HG03095 (cell line): ENCODE data around the gene ZNF408.
"Not testable (repeated sequence)": the region's sequence is repeated elsewhere in the genome, so short reads cannot be mapped to it uniquely, and the experiment has no call there.

Source experiments
- ATAC-seq: cut with Tn5 transposase; IDR thresholded peaks from one replicate; pipeline ENCODE4 v1.9.1; 2021; ENCODE audit warnings: moderate library complexity; ENCODE audit not compliant: unreplicated experiment

ZNF408 gene

DNA sequence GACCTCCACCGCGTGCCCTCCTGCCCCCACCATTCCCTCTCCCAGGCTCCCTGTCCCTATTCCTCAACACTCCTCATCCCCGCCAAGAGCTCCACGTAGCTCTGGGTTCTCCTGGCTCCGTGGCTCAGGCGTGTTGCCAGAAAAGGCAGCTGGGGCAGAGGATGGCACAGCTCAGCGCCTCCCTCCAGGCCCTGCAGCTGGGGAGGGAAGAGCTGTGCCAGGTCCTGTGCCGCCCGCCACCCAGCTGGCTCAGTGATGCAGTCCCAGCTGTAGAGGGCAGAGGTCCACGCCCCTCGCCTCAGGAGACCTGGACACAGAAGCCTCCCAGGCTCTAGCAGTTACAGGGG lies 4.6 kb upstream of the ZNF408 start:
- ATAC-seq = no peak

DNA sequence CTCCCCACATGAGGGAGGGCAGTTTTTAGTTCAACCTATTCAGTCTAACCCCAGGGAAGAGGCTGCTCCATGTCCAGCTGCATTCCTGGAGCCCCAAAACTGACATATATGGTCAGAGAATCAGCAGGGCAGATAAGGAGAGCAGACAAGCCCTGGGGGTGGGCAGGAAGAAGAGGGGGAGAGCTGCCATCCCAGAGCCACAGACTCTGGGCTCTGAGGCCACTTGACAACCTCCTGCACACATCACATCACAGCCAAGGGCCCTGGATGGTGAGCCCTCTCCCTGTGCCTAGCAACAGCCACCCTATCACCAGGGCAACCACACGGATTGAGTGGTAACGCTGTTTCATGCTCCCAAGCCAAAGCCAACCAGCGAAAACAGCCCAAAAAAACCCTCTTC lies 3.5 kb upstream of the ZNF408 start:
- no peak for ATAC-seq

DNA sequence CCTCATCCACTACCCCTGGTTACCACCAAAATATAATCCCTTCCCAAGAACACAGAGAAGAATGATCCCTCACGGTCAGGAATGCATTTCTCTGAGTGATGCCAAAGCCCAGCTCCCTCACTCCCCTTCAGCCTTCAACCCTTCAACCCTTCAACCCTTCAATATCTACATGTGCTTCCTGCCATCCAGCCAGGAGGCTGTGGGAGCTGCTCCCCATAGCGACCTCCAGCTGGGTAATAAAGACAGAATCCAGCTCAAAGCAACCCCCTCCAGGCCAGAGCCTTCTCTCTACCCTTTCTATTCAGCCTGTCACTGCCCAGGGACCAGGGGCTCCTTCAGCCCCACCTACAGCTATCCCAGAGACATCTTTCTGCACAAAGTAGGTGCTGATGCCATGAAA lies 3.1 kb upstream of the ZNF408 start:
- ATAC-seq = no peak

DNA sequence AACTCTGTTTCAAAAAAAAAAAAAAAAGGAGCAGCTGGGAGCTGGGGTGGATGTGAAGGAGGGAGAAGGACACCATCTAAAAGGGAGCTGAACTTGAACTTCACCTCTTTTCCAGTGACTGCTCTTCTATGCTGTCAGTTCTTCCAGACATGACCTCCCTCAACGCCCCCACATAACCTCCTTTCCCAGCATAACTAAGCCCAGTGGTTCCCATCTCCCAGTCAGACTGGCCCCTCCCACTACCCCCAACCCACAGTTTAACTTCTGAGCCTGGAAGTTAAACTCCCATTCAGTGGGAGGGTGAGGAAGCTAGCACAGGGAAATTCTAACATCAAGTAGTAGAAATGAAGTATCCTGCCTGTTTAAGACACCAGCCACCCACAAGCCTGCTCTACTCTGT lies 2.2 kb upstream of the ZNF408 start:
- no peak for ATAC-seq

DNA sequence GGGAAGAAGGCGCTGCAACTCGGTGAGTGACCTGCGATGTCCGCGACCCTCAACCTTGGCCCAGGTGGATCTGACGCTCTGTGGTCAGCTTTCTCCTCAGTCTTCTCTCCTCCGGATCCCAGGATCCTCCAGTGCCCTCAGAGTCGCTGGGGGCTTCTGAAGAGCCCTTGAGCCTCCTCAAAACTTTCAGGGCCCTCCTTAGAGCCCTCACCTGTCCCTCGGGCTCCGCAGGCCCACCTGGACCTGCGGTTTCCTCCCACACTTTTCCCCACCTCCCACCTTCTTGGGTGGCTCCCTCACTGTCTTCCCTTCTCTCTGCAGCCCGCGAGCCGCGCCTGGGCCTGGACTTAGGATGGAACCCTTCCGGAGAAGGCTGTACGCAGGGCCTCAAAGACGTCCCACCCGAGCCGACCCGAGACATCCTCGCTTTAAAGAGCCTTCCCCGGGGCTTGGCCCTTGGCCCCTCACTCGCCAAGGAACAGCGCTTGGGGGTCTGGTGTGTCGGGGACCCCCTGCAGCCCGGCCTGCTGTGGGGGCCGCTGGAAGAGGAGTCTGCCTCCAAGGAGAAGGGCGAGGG lies 335 bp downstream of the ZNF408 start:
- peak; percentile 1 for ATAC-seq

DNA sequence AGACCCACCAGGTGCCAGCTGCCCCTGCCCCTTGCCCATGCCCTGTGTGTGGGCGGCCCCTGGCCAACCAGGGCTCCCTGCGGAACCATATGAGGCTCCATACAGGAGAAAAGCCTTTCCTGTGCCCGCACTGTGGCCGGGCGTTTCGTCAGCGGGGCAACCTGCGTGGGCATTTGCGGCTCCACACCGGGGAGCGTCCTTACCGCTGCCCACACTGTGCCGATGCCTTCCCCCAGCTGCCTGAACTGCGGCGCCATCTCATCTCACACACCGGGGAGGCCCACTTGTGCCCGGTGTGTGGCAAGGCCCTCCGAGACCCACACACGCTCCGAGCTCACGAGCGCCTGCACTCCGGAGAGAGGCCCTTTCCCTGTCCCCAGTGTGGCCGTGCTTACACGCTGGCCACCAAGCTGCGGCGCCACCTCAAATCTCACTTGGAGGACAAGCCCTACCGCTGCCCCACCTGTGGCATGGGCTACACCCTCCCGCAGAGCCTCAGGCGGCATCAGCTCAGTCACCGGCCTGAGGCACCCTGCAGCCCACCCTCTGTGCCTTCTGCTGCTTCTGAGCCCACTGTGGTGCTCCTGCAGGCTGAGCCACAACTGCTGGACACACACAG lies 4.3 kb downstream of the ZNF408 start:
- no peak for ATAC-seq

DNA sequence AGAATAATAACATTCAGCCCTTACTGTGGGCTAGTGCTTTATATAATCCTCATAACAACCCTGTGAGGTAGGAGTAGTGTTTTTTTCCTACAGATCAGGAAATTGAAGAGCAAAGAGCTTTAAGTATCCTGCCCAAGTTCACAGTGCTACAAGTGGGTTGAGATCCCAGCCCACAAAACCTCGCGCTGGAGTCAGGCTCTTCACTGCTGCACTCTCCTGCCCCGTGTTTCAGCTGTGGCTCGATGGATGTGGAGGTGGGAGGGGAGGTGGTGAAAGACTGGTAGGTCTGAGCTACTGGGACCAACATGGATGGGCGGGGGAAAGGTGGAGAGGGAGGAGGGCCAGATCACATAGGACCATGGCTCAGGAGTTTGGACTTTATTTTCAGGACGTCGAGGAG lies 6.1 kb downstream of the ZNF408 start:
- no peak for ATAC-seq

DNA sequence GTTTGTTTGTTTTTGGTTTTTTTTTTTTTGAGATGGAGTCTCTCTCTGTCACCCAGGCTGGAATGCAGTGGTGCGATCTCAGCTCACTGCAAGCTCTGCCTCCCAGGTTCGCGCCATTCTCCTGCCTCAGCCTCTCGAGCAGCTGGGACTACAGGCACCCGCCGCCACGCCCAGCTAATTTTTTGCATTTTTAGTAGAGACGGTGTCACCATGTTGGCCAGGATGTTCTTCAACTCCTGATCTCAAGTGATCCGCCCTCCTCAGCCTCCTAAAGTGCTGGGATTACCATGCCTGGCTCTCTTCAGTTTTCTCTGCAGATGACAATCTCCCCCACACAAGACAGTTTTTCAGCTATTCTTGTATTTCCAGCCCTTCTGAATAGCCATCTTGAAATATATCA lies 8.5 kb downstream of the ZNF408 start:
- ATAC-seq = not testable (repeated sequence)

DNA sequence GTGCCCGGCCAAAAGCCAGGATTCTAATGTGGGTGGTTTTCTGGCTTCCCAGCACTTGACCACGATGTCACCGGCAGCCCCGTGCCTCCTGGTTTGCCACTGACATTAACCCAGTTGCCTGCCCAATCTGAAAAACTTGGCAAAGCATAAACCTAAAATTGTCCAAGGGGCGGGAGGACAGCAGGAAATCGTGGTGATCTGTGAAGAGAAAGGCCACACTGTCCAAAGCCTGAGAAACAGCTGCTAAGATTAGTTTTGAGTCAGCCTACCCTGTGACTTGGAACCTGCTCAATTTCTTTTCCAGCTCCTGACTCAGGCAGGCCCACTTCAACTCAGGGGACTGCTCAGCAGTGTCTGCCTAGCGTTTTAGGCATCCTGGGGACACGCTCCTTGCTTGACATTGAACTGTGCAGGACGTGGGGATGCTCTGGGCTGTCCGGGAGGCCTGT lies 10.0 kb downstream of the ZNF408 start:
- ATAC-seq = no peak

DNA sequence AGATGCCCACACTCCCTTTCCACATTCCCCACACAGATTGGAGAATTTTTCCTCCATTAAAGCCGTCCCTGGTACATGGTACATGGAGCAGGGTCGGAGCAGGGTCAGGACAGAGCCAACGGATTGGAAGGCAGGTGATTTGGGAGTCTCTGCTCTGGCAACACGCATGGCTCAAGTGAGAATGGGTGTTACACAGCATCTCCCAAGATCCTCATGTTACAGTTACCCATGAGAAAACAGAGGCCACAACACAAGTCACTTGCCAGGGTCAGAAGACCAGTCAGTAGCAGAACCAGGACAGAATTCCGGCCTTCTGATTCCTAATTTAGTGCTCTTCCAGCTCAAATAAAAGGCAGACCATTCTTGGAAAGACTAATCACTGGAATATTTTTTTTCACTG lies 10.5 kb downstream of the ZNF408 start:
- ATAC-seq = no peak

DNA sequence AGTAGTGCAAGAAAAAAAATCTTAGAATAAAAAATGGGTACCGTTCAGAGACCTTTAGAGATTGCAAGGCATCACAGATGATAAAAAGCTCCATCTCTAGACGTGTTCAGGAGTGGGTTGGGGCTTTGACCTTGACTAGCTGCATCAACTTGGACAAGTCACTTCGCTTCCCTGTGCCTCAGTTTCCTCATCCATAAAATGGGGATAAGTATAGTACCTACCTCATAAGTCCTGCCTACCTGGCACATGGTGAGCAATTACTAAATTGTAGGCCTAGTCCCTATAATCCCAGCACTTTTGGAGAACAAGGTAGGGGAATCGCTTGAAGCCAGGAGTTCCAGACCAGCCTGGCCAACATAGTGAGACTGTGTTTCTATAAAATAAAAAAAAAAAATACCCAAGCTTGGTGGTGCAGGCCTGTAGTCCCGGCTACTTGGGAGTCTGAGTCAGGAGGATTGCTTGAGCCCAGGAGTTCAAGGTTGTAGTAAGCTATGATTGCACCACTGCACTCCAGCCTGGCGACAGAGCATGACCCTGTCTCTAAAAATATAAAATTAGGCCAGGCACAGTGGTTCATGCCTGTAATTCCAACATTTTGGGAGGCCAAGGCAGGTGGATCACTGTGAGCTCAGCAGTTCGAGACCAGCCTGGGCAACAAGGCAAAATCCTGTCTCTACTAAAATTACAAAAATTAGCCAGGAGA lies 12.2 kb downstream of the ZNF408 start:
- ATAC-seq = no peak

DNA sequence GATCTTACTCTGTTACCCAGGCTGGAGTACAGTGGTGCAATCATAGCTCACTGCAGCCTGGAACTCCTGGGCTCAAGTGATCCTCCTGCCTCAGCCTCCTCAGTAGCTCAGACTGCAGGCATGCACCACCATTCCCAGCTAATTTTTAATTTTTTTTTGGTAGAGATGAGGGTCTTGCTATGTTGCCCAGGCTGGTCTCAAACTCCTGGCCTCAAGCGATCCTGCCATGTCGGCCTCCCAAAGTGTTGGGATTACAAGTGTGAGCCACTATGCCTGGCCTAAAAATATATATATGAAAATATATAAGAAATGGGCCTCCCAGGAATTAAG lies 17.0 kb downstream of the ZNF408 start:
- ATAC-seq = not testable (repeated sequence)

DNA sequence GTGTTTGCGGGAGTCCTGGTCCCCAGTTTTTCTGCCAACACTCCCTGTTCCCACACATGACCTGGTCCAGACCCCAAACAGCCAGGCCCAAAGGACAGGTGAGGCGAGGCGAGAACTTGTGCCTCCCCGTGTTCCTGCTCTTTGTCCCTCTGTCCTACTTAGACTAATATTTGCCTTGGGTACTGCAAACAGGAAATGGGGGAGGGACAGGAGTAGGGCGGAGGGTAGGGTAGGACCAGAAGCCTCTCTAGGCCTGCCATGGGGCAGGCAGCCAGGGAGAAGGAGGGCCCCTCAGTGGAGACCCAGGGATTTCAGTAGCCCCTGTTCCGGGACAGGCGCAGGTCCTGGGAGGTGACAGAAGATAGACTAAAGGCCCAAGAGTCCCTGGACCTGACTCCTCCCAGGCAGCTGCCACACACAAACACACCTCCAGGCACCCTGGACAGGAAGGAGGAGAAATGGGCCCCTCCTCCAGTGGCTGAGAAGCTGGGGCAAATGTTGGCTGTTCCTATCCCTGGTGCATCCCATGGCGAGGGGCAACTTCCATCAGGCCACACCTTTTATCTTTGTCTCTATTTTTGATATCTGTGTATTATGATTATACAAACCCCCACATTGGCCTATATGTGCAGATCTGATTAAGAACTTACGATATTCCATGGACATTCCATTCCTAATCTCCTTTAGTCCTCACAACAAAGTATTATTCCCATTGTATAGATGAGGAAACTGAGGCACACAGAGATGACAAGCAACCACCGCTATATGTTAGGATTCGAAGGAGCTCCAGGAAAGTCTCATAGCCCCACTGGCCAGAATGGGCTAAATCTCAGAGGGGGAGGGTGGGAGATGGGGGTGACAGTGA lies 17.6 kb downstream of the ZNF408 start:
- ATAC-seq = no peak

DNA sequence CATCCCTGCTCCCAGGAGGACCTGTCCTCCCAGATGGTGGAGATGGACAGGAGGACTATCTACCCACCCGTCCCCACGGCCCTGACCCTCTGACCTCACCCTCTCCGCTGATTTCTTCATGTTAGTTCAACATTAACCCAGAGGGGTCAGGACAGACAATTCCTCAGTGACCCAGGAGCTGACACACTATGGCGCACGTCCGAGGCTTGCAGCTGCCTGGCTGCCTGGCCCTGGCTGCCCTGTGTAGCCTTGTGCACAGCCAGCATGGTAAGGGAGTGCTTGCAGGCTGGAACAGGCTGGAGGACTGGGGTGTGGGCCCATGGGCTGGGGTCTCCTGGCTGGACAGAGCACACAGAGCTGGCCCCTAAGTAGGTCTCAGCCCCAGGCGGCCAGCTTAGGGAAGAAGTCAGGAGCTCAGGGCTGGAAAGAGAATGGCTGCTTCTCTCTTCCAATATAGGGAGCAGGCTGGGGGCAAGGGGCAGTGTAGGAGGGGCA lies 18.3 kb downstream of the ZNF408 start, which contains the start of gene F2:
F2 (plus strand) TSS at position 166 of the 495 bp plus-strand sequence; CDS start at position 189, 23 bp downstream.
- ATAC-seq = no peak

DNA sequence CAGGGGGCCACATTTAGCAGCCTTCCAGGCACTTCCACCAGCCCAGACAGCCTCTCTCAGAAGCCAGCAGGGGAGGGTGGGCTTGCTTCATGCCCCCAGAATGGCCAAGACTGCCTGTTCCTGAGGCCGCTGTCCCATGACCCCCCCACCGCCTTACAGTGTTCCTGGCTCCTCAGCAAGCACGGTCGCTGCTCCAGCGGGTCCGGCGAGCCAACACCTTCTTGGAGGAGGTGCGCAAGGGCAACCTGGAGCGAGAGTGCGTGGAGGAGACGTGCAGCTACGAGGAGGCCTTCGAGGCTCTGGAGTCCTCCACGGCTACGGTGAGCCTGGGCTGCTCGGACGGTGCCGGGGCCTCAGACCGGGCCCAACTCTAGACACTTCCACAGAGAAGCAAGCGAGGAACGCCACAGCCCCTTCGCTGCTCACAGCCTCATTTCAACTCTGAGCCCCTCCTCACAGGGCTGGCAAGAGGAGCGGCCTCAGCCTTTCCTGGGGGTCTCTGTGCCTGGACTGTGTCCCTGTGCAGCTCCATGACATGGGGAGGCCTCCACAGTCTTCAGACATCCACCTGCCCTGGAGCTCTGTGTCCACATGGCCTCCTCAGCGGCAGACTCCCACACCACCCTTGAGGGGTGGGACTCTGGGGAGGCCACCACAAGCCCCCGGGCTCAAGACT lies 18.9 kb downstream of the ZNF408 start:
- no peak for ATAC-seq

DNA sequence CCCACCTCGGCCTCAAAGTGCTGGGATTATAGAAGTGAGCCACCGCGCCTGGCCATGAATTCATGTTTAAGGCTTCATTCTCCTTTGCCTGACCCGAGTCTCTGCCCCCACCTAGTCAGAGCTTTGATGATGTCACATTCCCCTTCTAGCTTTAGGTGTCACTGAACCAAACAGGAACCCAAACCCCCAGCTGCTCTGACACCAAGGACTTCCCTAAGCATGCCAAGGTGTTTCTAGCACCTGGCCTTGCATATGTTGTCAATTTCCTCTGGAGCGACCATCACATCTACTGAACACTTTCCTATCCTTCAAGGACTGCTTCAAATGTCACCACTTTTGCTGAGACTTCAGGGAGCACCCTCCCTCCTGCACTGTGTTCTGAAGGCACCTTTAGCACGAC lies 20.5 kb downstream of the ZNF408 start:
- ATAC-seq = no peak

DNA sequence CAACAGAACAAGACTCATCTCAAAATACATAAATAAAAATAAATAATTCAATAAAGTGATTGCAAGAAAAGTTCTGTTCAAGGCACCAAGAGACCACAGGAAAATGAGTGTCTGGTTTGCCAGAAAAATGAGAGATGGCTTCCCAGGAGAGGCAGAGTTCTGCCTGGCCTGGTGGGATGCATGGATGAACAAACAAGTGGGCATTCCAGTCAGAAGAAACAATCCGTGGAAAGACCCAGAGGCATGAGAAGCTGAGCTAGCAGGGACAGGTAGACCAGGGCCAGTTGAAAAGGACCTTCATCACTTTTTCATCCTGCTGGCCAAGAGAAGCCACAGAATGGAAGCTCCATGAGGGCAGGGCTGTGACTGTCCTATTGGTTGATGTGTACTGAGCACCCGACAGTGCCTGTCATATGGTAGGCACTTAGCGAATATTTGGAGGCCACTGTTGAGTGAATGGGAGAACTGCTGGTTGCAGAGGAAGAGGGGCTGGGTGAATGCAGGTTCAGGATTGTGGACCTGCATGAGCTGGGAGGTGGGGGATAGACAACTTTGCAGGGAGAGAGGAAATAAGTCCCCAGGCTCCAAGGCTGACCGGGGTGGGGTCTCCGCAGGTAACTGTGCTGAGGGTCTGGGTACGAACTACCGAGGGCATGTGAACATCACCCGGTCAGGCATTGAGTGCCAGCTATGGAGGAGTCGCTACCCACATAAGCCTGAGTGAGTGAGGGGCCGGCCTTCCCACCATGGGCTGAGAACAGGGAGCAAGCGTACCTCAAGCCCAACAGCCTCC lies 21.9 kb downstream of the ZNF408 start:
- no peak for ATAC-seq

DNA sequence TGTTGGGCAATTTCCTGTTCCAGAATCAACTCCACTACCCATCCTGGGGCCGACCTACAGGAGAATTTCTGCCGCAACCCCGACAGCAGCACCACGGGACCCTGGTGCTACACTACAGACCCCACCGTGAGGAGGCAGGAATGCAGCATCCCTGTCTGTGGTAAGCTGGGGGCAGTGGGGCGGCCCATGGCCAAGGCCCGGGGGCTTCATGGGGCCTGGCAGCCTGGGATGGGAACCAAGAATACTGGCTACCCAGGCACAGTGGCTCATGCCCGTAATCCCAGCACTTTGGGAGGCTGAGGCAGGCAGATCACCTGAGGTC lies 22.5 kb downstream of the ZNF408 start:
- no peak for ATAC-seq

DNA sequence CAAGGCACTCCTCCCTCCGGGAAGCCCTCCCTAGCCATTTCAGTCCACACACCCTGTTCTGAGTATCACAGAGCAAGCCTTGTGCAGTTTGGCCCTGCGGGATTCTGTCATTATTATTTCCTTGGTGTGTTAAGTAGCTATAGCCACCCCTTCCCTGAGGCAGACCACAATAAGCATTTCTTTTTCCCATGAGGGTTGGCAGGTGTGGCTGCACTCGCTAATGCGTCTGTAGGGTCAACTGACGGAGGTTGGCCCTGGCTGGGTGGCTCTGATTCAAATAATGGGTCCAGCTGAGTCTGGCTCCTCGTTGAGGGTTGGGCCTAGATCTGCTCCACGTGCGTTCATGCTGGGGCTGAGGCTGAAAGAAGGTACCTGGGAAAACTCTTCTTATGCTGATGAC lies 23.3 kb downstream of the ZNF408 start:
- ATAC-seq = no peak
